Gastrocnemius medialis (tissue), 4 donors: ENCODE data around the gene RBM19.

Experiments
- POLR2A ChIP-seq, 2 donors: fragments of 450-650 bp; IDR thresholded peaks; one replicate each; pipeline ENCODE4 v1.6.1; 2017; ENCODE audit warnings: antibody characterized with exemption in 2 of 2, mild to moderate bottlenecking in 2 of 2, moderate library complexity in 2 of 2
- TF ChIP-seq, protein P1 (sequence below), 5 experiments: fragments of 450-650 bp in 3 of 5; fragments of 200-600 bp in 2 of 5; sonication (generic) in 2 of 5; IDR thresholded peaks in 4 of 5; conservative IDR thresholded peaks in 1 of 5; 1 replicate in 4 of 5; 2 replicates in 1 of 5; pipeline ENCODE4 v1.5.1; 2016 to 2019; ENCODE audit warnings: antibody characterized with exemption in 5 of 5, mild to moderate bottlenecking in 3 of 5, moderate library complexity in 3 of 5

DNA sequence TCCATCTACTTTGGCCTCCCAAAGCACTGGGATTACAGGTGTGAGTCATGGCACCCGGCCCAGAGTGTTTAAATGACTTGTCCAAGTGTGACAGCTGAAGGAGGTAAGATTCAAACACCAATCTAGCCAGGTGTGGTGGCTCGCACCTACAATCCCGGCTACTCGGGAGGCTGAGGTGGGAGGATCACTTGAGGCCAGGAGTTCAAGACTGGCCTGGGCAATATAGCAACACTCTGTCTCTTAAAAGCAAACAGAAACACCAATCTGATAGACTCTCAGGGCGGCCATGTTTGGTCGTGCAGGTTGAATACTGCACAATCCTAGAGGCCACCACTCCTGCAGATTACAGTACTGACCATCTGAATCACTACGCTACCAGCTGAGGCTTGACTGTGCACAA lies 68.7 kb downstream of the RBM19 start:
- TF ChIP-seq, protein P1, sequence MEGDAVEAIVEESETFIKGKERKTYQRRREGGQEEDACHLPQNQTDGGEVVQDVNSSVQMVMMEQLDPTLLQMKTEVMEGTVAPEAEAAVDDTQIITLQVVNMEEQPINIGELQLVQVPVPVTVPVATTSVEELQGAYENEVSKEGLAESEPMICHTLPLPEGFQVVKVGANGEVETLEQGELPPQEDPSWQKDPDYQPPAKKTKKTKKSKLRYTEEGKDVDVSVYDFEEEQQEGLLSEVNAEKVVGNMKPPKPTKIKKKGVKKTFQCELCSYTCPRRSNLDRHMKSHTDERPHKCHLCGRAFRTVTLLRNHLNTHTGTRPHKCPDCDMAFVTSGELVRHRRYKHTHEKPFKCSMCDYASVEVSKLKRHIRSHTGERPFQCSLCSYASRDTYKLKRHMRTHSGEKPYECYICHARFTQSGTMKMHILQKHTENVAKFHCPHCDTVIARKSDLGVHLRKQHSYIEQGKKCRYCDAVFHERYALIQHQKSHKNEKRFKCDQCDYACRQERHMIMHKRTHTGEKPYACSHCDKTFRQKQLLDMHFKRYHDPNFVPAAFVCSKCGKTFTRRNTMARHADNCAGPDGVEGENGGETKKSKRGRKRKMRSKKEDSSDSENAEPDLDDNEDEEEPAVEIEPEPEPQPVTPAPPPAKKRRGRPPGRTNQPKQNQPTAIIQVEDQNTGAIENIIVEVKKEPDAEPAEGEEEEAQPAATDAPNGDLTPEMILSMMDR (IDR thresholded peaks at IDR 0.05 in 4 of 5, conservative IDR thresholded peaks at IDR 0.05 in 1 of 5), result no peak
- TF ChIP-seq POLR2A (IDR thresholded peaks at IDR 0.05), result no peak
